ENCODE data around the gene PRADC1.

The PRADC1 gene

DNA sequence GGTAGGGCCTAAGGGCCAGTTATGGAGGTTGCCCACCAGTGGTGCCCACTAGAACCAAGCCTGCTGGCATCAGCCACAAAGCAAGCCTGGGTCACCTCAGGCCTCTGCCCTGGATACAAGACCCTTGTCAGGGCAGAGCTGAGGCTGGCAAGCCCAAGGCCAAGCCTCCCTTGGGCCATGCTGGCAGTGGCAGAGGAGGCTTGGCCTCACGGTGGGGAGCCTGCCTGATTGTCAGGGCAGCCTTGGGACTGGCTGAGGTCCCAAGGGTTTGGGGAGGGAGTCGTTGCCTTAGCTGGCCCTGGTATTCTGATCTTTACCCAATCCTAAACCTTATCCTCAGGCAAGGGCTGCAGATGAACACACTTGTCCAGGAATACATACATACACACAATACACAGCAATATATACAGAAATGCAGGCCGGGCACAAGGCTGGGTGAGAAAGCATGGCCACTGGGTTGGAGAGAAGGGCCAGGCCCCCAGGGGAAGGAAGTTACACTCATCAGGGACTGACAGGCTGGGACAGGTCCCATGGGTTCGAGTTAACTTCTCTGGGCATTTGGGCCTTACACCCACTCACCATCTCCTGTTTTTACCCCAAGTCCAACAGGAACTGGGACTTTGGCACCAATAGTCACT is 22.1 kb upstream of the PRADC1 start:
- TF ChIP-seq, protein P1, sequence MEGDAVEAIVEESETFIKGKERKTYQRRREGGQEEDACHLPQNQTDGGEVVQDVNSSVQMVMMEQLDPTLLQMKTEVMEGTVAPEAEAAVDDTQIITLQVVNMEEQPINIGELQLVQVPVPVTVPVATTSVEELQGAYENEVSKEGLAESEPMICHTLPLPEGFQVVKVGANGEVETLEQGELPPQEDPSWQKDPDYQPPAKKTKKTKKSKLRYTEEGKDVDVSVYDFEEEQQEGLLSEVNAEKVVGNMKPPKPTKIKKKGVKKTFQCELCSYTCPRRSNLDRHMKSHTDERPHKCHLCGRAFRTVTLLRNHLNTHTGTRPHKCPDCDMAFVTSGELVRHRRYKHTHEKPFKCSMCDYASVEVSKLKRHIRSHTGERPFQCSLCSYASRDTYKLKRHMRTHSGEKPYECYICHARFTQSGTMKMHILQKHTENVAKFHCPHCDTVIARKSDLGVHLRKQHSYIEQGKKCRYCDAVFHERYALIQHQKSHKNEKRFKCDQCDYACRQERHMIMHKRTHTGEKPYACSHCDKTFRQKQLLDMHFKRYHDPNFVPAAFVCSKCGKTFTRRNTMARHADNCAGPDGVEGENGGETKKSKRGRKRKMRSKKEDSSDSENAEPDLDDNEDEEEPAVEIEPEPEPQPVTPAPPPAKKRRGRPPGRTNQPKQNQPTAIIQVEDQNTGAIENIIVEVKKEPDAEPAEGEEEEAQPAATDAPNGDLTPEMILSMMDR (IDR thresholded peaks at IDR 0.05; ENCODE audit: control insufficient read depth, insufficient read depth, low read depth, low read length, missing control alignments), result no peak
- DNase-seq (ENCODE audit: low read depth), result no peak

DNA sequence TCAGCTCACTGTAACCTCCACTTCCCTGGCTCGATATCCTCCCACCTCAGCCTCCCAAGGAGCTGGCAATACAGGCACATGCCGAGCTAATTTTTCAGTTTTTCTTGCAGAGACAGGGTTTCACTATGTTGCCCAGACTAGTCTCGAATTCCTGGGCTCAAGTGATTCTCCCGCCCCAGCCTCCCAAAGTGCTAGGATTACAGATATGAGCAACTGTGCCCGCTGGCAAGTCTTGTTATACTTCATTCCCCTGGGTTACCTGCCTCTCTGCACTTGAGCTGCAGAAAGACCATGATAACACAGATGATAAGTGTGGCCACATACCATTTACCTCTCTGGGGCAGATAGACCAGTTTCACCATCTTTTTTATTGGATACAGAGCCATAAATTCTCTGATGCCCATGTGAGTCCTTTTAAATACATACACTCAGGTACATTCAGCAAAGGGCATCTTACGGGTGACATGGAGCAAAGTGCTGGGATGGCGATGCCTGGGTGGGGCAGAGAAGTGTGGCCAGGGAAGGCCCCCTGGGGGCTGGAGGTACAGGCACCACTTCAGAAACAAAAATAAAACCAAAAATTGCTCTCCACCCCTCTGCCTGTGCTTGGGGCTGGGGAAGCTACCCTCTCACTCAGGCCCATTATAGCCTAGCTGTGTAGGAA is 21.4 kb upstream of the PRADC1 start:
- H3K4me3 ChIP-seq (ENCODE audit: control insufficient read depth, low read depth, low read length), result no peak overlapping the region
- TF ChIP-seq, protein P1 (IDR thresholded peaks at IDR 0.05; ENCODE audit: control insufficient read depth, insufficient read depth, low read depth, low read length, missing control alignments), result no peak
- no peak for DNase-seq (ENCODE audit: low read depth)

More for the DNA sequence above, 22.1 kb upstream of the PRADC1 start:
- no peak overlapping the region for H3K4me3 ChIP-seq (ENCODE audit: control insufficient read depth, low read depth, low read length)

DNA sequence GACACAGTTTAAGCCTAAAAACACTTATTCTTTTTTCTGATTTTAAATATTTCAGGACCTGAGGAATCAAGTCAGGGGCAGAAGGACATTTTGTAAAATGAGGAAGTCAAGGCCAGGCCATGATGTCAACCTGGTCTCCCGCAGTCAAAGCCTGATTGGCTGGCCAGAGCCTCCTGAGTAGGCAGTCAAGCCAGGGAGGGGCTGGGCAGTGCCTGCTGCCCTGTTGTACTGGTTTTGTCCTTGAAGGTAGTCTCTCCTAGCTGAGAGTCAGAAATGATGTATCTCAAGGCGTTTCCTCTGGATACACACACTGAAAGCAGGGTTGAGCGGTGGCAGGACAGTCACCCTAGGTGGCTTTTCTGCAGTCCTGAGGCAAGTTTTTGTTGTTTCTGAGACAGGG is 20.9 kb upstream of the PRADC1 start:
- H3K4me3 ChIP-seq (ENCODE audit: control insufficient read depth, low read depth, low read length), result no peak overlapping the region
- TF ChIP-seq, protein P1 (IDR thresholded peaks at IDR 0.05; ENCODE audit: control insufficient read depth, insufficient read depth, low read depth, low read length, missing control alignments), result no peak
- DNase-seq (ENCODE audit: low read depth), result no peak

DNA sequence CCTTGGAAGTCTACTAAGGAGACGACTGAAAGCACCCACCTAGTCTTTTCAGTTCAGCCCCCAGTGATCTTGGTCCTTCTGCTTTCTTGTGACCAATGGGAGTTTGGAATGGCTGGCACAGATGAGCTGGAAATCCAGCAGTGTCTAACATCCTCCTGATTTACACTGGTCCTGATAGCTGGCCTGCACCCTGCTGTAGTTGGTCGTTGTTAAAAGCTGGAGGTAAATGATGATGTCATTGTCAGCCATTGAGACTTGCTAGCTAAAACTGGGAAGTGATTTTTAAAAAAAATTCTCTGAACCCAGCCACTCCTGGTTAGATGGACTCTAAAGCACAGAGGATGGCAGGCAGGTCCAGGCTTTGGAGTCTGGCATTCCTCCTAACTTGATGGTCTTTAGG is 20.4 kb upstream of the PRADC1 start:
- no peak for DNase-seq (ENCODE audit: low read depth)
- TF ChIP-seq, protein P1 (IDR thresholded peaks at IDR 0.05; ENCODE audit: control insufficient read depth, insufficient read depth, low read depth, low read length, missing control alignments), result no peak
- no peak overlapping the region for H3K4me3 ChIP-seq (ENCODE audit: control insufficient read depth, low read depth, low read length)

DNA sequence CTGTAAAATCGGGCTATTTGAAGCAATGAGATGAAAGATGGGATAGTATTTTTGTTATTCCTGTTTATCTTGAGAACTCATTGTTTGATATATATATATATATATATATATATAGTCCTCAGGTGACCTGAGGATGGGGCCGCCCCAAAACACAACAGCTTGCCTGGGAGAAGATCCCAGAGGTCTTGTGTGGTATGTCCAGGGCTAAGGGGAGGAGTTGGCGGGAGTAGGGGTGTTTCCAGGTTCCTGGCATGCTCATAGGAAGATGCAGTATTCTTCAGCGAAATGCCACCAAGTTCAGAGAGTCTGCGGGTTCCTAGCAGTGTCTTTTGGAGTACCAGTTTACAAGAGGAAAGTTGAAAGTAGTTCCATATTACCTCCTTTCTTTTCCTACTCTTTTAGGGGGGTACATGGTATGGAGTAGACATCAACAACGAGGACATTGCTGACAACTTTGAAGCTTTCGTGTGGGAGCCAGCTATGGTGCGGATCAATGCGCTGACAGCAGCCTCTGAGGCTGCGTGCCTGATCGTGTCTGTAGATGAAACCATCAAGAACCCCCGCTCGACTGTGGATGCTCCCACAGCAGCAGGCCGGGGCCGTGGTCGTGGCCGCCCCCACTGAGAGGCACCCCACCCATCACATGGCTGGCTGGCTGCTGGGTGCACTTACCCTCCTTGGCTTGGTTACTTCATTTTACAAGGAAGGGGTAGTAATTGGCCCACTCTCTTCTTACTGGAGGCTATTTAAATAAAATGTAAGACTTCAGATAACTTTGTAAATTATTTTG is 19.4 kb upstream of the PRADC1 start:
- TF ChIP-seq, protein P1 (IDR thresholded peaks at IDR 0.05; ENCODE audit: control insufficient read depth, insufficient read depth, low read depth, low read length, missing control alignments), result no peak
- DNase-seq (ENCODE audit: low read depth), result no peak
- no peak overlapping the region for H3K4me3 ChIP-seq (ENCODE audit: control insufficient read depth, low read depth, low read length)

DNA sequence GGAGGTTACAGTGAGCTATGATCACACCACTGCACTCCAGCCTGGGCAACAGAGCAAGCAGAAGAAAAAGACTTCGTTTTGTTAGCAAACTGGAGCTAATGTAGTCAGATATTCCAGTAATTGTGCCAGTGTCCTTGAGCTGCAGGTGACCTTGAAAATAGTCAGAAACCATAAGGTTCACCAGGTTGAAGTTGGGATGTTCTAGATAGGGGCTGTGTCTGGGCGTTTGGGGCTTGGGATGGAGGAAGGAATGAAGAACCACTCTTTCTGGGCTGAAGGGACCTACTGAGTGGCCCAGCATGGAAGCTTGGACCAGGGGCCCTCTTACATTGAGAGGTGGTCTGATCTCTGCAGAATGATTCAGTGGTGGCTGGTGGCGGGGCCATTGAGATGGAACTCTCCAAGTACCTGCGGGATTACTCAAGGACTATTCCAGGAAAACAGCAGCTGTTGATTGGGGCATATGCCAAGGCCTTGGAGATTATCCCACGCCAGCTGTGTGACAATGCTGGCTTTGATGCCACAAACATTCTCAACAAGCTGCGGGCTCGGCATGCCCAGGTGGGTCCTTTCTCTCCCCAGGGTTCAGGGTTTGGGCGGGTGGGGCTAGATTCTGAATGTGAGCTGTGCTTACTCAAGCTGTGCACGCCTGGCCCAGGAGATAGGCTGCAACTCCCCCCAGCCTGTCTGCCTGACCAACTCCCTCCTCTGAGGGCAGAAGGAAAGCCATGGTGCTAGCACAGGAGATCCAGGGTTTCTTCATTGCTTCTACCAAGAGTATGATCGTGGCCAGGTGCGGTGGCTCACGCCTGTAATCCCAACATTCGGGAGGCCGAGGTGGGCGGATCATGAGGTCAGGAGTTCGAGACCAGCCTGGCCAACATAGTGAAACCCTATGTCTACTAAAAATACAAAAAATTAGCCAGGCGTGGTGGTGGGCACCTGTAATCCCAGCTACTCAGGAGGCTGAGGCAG is 18.1 kb upstream of the PRADC1 start:
- DNase-seq (ENCODE audit: low read depth), result no peak
- H3K4me3 ChIP-seq (ENCODE audit: control insufficient read depth, low read depth, low read length), result no peak overlapping the region
- TF ChIP-seq, protein P1 (IDR thresholded peaks at IDR 0.05; ENCODE audit: control insufficient read depth, insufficient read depth, low read depth, low read length, missing control alignments), result no peak
